GM12878 (cell line): ENCODE results near the gene SLC7A1. TPM values are rescaled to one million over a fixed set of nuclear protein-coding genes. Genes with fewer than 3 reads are reported as not detected.
A peak's percentile ranks its signal among the peaks of the same experiment; 100 is the strongest.

Experiments
- ATAC-seq: fragments of 200-7000 bp; cut with Tn5 transposase; 3 replicates; pipeline ENCODE4 v1.9.1; 2020; ENCODE audit warnings: mild to moderate bottlenecking, moderate library complexity
- BruUV-seq: library from RNA; stranded (reverse); fragments of 400-500 nt; replicated peaks from 2 replicates; lab custom pipeline; 2021; lab: Mats Ljungman, UMichigan
- CTCF ChIA-PET: fragments of 300-600 bp; sonication (Branson Sonifier 250); formaldehyde crosslinking; extraction: SDS; loops from one replicate; lab custom pipeline; 2021; ENCODE audit warnings: inconsistent platforms; lab: Yijun Ruan, JAX
- POLR2A ChIA-PET: fragments of 350-600 bp; formaldehyde crosslinking; extraction: SDS; loops from one replicate; lab custom pipeline; 2021; ENCODE audit warnings: inconsistent platforms; lab: Charles Lee
- RAD21 ChIA-PET: fragments of 300-600 bp; sonication (Branson Sonifier 250); formaldehyde crosslinking; loops from one replicate; lab custom pipeline; 2023; ENCODE audit warnings: antibody characterized with exemption; ENCODE audit not compliant: unreplicated experiment; lab: Charles Lee
- SMC1A ChIA-PET: fragments of 300-600 bp; sonication (Branson Sonifier 250); formaldehyde crosslinking; loops from one replicate; lab custom pipeline; 2023; ENCODE audit not compliant: unreplicated experiment, uncharacterized antibody; lab: Charles Lee
- DNase-seq: peaks from one replicate; pipeline ENCODE4 v3.0.0-alpha.2; 2011; ENCODE audit warnings: low read depth, low spot score
- FAIRE-seq: peaks from 3 replicates; lab custom pipeline; 2011; peaks lifted over from hg19 to GRCh38; lab: Jason Lieb, UNC
- H2AFZ ChIP-seq: 2 replicates; pipeline ENCODE4 v1.6.0; 2011; ENCODE audit warnings: low read depth, low read length, control low read depth; ENCODE audit not compliant: control insufficient read depth
- H3K27ac ChIP-seq: 2 replicates; pipeline ENCODE4 v1.5.1; 2011; ENCODE audit warnings: control low read depth; ENCODE audit not compliant: control insufficient read depth, insufficient read depth
- H3K27me3 ChIP-seq, 2 experiments: replicated peaks in 1 of 2; 2 replicates each; pipeline versions ENCODE4 v1.6.0 to v1.6.1; 2011; ENCODE audit warnings: low read length in 1 of 2; ENCODE audit not compliant: control insufficient read depth in 2 of 2, insufficient read depth in 2 of 2
- H3K36me3 ChIP-seq, 2 experiments: 2 replicates each; pipeline ENCODE4 v1.5.1; 2011; ENCODE audit warnings: low read length in 1 of 2; ENCODE audit not compliant: control insufficient read depth in 2 of 2, insufficient read depth in 2 of 2
- H3K4me1 ChIP-seq: 2 replicates; pipeline ENCODE4 v1.6.1; 2011; ENCODE audit warnings: mild to moderate bottlenecking, low read length, moderate library complexity, mixed read lengths; ENCODE audit not compliant: control insufficient read depth, insufficient read depth
- H3K4me2 ChIP-seq: 2 replicates; pipeline ENCODE4 v1.6.0; 2011; ENCODE audit warnings: control low read depth; ENCODE audit not compliant: control insufficient read depth, insufficient read depth
- H3K4me3 ChIP-seq: fragments of 200-600 bp; sonication (generic); 2 replicates; pipeline ENCODE4 v1.5.1; 2016
- H3K79me2 ChIP-seq: 2 replicates; pipeline ENCODE4 v1.6.0; 2011; ENCODE audit warnings: low read length; ENCODE audit not compliant: control insufficient read depth, insufficient read depth
- H3K9ac ChIP-seq: 2 replicates; pipeline ENCODE4 v1.8.0; 2011; ENCODE audit warnings: low read length, control low read depth, mixed read lengths; ENCODE audit not compliant: control insufficient read depth, insufficient read depth
- H3K9me3 ChIP-seq: replicated peaks from 3 replicates; pipeline ENCODE4 v1.5.1; 2011; ENCODE audit warnings: mild to moderate bottlenecking, low read length; ENCODE audit not compliant: control insufficient read depth, insufficient read depth
- H4K20me1 ChIP-seq: 2 replicates; pipeline ENCODE4 v1.6.0; 2011; ENCODE audit not compliant: control insufficient read depth, insufficient read depth
- KDM1A ChIP-seq: fragments of 200-600 bp; sonication (generic); IDR thresholded peaks from 2 replicates; pipeline ENCODE4 v1.6.1; 2016; ENCODE audit warnings: borderline replicate concordance
- POLR2A ChIP-seq: IDR thresholded peaks from 2 replicates; pipeline ENCODE4 v1.6.1; 2011; ENCODE audit warnings: low read depth, mild to moderate bottlenecking, low read length
- RAD51 ChIP-seq: fragments of 450-650 bp; IDR thresholded peaks from 2 replicates; pipeline ENCODE4 v1.6.1; 2016; ENCODE audit warnings: moderate library complexity, mild to moderate bottlenecking, inconsistent platforms
- SPI1 ChIP-seq: IDR thresholded peaks from 2 replicates; pipeline ENCODE4 v1.6.1; 2011; ENCODE audit warnings: low read depth, mild to moderate bottlenecking, low read length, moderate library complexity, borderline replicate concordance; ENCODE audit not compliant: insufficient read depth
- ZNF24 ChIP-seq: fragments of 450-650 bp; IDR thresholded peaks from 2 replicates; pipeline ENCODE4 v1.6.1; 2017; ENCODE audit warnings: antibody characterized with exemption, mild to moderate bottlenecking
- ZNF622 ChIP-seq: fragments of 450-650 bp; IDR thresholded peaks from 2 replicates; pipeline ENCODE4 v1.6.1; 2017; ENCODE audit warnings: mild to moderate bottlenecking, inconsistent platforms
- WGBS: methylation state at CpG from one replicate; pipeline ENCODE4 v1.1.6; 2016; ENCODE audit warnings: low lambda C conversion rate; ENCODE audit not compliant: insufficient replicate concordance, insufficient coverage; ENCODE audit errors: missing lambda C conversion rate; 5-methylcytosine and 5-hydroxymethylcytosine counted together
- in situ Hi-C: fragments of 300-500 bp; cut with MboI; formaldehyde crosslinking; loops from 9 replicates; pipeline ENCODE4 v1.14.3; 2018; ENCODE audit warnings: mixed read lengths
- intact Hi-C: fragments of 100-400 bp; cut with micrococcal nuclease; formaldehyde crosslinking; loops from one replicate; pipeline ENCODE4 v1.14.2; 2022; ENCODE audit not compliant: unreplicated experiment
- polyA plus RNA-seq, 11 experiments: library from polyadenylated mRNA; depleted of rRNA in 4 of 11; unstranded in 6 of 11; stranded (reverse) in 5 of 11; fragments of >200 nt; fragmentation: Nextera tagmentation in 4 of 11; fragmentation: Illumina TruSeq in 1 of 11; extraction: Ambion mirVana in 4 of 11; extraction: Trizol in 1 of 11; gene quantifications; 1 replicate in 1 of 11; 2 replicates in 10 of 11; pipeline versions ENCODE4 v1.2.1 to v1.2.3, GENCODE V29; 2011 to 2016; ENCODE audit warnings: inconsistent platforms in 2 of 11, missing spikeins in 2 of 11, low read depth in 1 of 11
- total RNA-seq, 4 experiments: library from RNA; depleted of rRNA in 3 of 4; stranded (reverse); fragments of >200 nt in 3 of 4; fragmentation: Illumina TruSeq in 1 of 4; extraction: Trizol in 1 of 4; gene quantifications; 2 replicates each; pipeline versions ENCODE4 v1.2.1 to v1.2.3, GENCODE V29; 2013 to 2021
- TF ChIP-seq, protein P1 (sequence below): fragments of 450-650 bp; IDR thresholded peaks from 2 replicates; pipeline ENCODE4 v1.6.1; 2016; ENCODE audit warnings: mild to moderate bottlenecking
- TF ChIP-seq, protein P2 (sequence below): fragments of 450-650 bp; IDR thresholded peaks from 2 replicates; pipeline ENCODE4 v1.6.1; 2016; ENCODE audit warnings: mild to moderate bottlenecking
- TF ChIP-seq, protein P3 (sequence below): fragments of 450-650 bp; IDR thresholded peaks from 2 replicates; pipeline ENCODE4 v1.6.1; 2014; ENCODE audit warnings: mild to moderate bottlenecking
- TF ChIP-seq, protein P4 (sequence below): fragments of 450-650 bp; conservative IDR thresholded peaks from 2 replicates; pipeline ENCODE4 v1.6.1; 2017; ENCODE audit warnings: mild to moderate bottlenecking, moderate library complexity

The SLC7A1 gene
- total and polyA plus RNA-seq, 10 of the 15 experiments (the other 5 are each of a cell fraction or from before 2014, with no cell fraction given) = 6.4 to 91.7 (median 23.4) TPM

DNA sequence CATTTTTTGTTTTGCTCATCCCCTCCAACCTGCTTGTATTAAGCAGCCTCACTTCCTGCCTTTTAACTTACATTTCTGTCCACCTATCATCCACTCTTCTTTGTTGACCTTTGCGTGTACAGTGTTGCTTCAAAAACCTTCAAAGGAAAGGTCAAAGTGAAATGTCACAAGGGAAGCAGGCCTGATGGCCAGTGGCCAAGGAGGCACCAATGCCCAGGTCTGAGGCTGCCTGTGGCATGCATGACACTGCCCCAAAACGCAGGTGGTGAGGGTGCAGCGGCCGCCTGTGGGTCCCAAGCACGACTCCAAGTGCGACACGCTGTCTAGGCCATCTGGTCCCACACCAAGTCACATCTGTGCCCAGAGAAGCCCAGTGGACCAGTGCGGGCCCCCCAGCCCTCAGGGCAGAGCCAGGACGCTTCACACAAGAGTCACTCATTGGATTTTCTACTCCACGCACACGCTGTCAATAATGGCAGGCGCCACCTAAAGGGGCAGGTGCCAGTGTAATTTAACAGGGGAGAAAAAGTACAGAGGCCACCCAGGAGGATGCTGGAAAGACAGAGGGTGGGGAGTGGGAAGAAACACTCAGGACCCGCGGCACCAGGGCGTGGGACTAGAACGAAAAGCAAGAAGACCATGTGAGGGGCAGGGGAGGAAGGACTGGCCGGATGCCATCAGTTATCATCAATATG, 23.5 kb downstream of the SLC7A1 start:
- 97% methylated on average over 17 of the region's 17 CpGs for whole genome bisulfite sequencing
- H3K9ac ChIP-seq = no peak overlapping the region
- no peak overlapping the region for H3K27ac ChIP-seq
- peaks cover 0 to 4% of the 10 kb centered on the region in 2 experiments; a peak in 2 of 4 replicates for H3K36me3 ChIP-seq
- H3K9me3 ChIP-seq = no peaks in the 10 kb centered on the region
- CTCF ChIA-PET = interaction anchor here (1.6 kb wide), 1 partner anchor 11 kb away, joined by 3 read pairs; no protein-coding TSS in a partner anchor
- no peaks in the 10 kb centered on the region for H4K20me1 ChIP-seq
- in situ Hi-C loops (no loop called here), intact Hi-C loops (no loop called here)
- no peak for ATAC-seq
- no peak for DNase-seq
- no peaks in the 10 kb centered on the region for H3K27me3 ChIP-seq
- H3K4me1 ChIP-seq = no peaks in the 10 kb centered on the region
- FAIRE-seq = no peak
- RAD21 ChIA-PET = interaction anchor here (1.0 kb wide), 1 partner anchor 76 kb away, joined by 3 read pairs; no protein-coding TSS in a partner anchor
- no TSS peak for BruUV-seq
- no peak overlapping the region for H3K4me2 ChIP-seq
- no peak overlapping the region for H2AFZ ChIP-seq
- H3K4me3 ChIP-seq = no peak overlapping the region
- SMC1A ChIA-PET = no interaction called here
- POLR2A ChIA-PET = no interaction called here
- TF ChIP-seq, protein P1, sequence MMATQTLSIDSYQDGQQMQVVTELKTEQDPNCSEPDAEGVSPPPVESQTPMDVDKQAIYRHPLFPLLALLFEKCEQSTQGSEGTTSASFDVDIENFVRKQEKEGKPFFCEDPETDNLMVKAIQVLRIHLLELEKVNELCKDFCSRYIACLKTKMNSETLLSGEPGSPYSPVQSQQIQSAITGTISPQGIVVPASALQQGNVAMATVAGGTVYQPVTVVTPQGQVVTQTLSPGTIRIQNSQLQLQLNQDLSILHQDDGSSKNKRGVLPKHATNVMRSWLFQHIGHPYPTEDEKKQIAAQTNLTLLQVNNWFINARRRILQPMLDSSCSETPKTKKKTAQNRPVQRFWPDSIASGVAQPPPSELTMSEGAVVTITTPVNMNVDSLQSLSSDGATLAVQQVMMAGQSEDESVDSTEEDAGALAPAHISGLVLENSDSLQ = no peak
- 0 out of 2 replicates have a peak, but pooled peaks have one; percentile 21 for TF ChIP-seq POLR2A
- TF ChIP-seq ZNF622 = no peak
- peaks cover 74% of the 10 kb centered on the region for H3K79me2 ChIP-seq

DNA sequence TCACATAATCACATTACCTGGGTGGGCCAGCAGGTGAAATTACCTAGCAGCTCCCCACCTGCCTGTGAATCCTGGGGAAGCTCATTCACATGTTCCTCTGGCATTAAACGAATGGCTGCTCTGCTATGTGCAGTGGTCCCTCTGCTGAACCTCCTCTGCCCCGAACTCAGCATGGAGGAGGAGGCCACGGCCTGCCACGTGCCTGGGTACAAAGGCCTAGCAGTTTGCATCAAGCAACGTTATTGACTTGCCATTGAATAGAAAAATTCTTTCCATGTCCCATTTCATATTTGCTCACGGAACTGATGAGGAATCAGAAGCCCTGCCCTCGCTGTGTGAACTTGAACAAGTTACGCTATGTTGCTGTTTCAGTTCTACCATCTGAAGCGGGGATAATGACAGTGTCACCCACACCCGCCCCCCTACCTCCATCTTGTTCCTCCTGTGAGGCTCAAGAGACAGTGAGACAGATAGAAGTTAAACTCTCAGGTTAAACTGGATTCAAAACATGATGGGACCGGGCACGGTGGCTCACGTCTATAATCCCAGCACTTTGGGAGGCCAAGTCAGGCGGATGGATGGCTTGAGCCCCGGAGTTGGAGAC, 25.3 kb downstream of the SLC7A1 start:
- DNase-seq (no peak), FAIRE-seq (no peak), ATAC-seq (no peak)
- RAD21 ChIA-PET = no interaction called here
- Histone ChIP-seq H3K4me3 (no peak overlapping the region), H2AFZ (no peak overlapping the region), H3K36me3 (peaks cover 0 to 7% of the 10 kb centered on the region in 2 experiments; a peak in 2 of 4 replicates), H4K20me1 (no peaks in the 10 kb centered on the region), H3K79me2 (peaks cover 77% of the 10 kb centered on the region), H3K27ac (no peak overlapping the region), H3K4me1 (no peaks in the 10 kb centered on the region), H3K27me3 (no peaks in the 10 kb centered on the region), H3K4me2 (no peak overlapping the region), H3K9me3 (no peaks in the 10 kb centered on the region), H3K9ac (no peak overlapping the region)
- POLR2A ChIA-PET = no interaction called here
- in situ Hi-C loops (no loop called here), intact Hi-C loops (no loop called here)
- SMC1A ChIA-PET = no interaction called here
- 93% methylated on average over 15 of the region's 15 CpGs for WGBS
- CTCF ChIA-PET = interaction anchor here (0.8 kb wide), 1 partner anchor 62 kb away, joined by 3 read pairs; no protein-coding TSS in a partner anchor
- BruUV-seq = no TSS peak
- TF ChIP-seq, protein P2, sequence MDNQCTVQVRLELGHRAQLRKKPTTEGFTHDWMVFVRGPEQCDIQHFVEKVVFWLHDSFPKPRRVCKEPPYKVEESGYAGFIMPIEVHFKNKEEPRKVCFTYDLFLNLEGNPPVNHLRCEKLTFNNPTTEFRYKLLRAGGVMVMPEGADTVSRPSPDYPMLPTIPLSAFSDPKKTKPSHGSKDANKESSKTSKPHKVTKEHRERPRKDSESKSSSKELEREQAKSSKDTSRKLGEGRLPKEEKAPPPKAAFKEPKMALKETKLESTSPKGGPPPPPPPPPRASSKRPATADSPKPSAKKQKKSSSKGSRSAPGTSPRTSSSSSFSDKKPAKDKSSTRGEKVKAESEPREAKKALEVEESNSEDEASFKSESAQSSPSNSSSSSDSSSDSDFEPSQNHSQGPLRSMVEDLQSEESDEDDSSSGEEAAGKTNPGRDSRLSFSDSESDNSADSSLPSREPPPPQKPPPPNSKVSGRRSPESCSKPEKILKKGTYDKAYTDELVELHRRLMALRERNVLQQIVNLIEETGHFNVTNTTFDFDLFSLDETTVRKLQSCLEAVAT = no peak
- TF ChIP-seq RAD51 (no peak), ZNF24 (no peak), KDM1A (no peak), SPI1 (no peak)
- TF ChIP-seq, protein P3, sequence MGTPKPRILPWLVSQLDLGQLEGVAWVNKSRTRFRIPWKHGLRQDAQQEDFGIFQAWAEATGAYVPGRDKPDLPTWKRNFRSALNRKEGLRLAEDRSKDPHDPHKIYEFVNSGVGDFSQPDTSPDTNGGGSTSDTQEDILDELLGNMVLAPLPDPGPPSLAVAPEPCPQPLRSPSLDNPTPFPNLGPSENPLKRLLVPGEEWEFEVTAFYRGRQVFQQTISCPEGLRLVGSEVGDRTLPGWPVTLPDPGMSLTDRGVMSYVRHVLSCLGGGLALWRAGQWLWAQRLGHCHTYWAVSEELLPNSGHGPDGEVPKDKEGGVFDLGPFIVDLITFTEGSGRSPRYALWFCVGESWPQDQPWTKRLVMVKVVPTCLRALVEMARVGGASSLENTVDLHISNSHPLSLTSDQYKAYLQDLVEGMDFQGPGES = no peak
- TF ChIP-seq, protein P4, sequence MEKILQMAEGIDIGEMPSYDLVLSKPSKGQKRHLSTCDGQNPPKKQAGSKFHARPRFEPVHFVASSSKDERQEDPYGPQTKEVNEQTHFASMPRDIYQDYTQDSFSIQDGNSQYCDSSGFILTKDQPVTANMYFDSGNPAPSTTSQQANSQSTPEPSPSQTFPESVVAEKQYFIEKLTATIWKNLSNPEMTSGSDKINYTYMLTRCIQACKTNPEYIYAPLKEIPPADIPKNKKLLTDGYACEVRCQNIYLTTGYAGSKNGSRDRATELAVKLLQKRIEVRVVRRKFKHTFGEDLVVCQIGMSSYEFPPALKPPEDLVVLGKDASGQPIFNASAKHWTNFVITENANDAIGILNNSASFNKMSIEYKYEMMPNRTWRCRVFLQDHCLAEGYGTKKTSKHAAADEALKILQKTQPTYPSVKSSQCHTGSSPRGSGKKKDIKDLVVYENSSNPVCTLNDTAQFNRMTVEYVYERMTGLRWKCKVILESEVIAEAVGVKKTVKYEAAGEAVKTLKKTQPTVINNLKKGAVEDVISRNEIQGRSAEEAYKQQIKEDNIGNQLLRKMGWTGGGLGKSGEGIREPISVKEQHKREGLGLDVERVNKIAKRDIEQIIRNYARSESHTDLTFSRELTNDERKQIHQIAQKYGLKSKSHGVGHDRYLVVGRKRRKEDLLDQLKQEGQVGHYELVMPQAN = no peak
